Pancreas (tissue), 10 donors: ENCODE measurements around the gene GPHN. TPM values are rescaled to one million over a fixed set of nuclear protein-coding genes. Genes with fewer than 3 reads are reported as not detected.

ENCODE experiments used
- ATAC-seq, 4 donors: fragments of 200-7000 bp; cut with Tn5 transposase; one replicate each; pipeline versions ENCODE4 v1.8.0 to v1.9.1; 2020; ENCODE audit warnings: mild to moderate bottlenecking in 4 of 4, moderate library complexity in 4 of 4
- DNase-seq, 6 donors: peaks; one replicate each; pipeline ENCODE4 v3.0.0-alpha.2; 2020
- FAIRE-seq: peaks from 2 replicates; lab custom pipeline; 2012; peaks lifted over from hg19 to GRCh38; lab: Jason Lieb, UNC
- H3K27ac ChIP-seq, 4 donors: fragments of 200-600 bp; sonication (generic); 1 replicate in 3 of 4; 2 replicates in 1 of 4; pipeline versions ENCODE4 v1.5.0 to v1.8.0; 2020
- H3K27me3 ChIP-seq, 4 donors: fragments of 200-600 bp; one replicate each; pipeline ENCODE4 v1.8.0; 2021
- H3K36me3 ChIP-seq, 3 donors: fragments of 200-600 bp; sonication (generic) in 1 of 3; one replicate each; pipeline versions ENCODE4 v1.5.0 to v1.8.0; 2020 to 2021
- H3K4me1 ChIP-seq, 3 donors: fragments of 200-600 bp; one replicate each; pipeline ENCODE4 v1.8.0; 2021
- H3K4me3 ChIP-seq, 4 donors: fragments of 200-600 bp; sonication (generic) in 2 of 4; one replicate each; pipeline versions ENCODE4 v1.5.0 to v1.8.0; 2020 to 2021
- H3K9me3 ChIP-seq, 4 donors: fragments of 200-600 bp; one replicate each; pipeline ENCODE4 v1.8.0; 2021
- CTCF ChIP-seq, 4 donors: fragments of 200-600 bp; sonication (generic) in 3 of 4; IDR thresholded peaks; one replicate each; pipeline versions ENCODE4 v1.5.0 to v1.8.0; 2021; ENCODE audit warnings: antibody characterized with exemption in 4 of 4
- WGBS, 2 donors: extraction: QIAGEN DNeasy Blood & Tissue Kit; methylation state at CpG; one replicate each; pipeline ENCODE4 v1.1.7; 2013; 5-methylcytosine and 5-hydroxymethylcytosine counted together
- intact Hi-C, 3 donors: fragments of 100-400 bp; cut with DNase I; formaldehyde crosslinking; loops; one replicate each; pipeline versions ENCODE4 v1.11.1 to v1.14.2; 2022
- polyA plus RNA-seq, 2 donors: library from polyadenylated mRNA; stranded (reverse); fragments of 200-250 nt; gene quantifications; one replicate each; pipeline ENCODE4 v1.2.3, GENCODE V29; 2013
- total RNA-seq, 6 donors: library from RNA; stranded (reverse); fragmentation: NEBNext Ultra II Directional in 4 of 6; extraction: Animal tissue kit (Norgen Biotek cat#: 25700) in 4 of 6; gene quantifications; one replicate each; pipeline versions ENCODE4 v1.2.1 to v1.2.4, GENCODE V29; 2021 to 2023
- donor health status: healthy with polysubstance abuse.
- donor health status: DM: no; HTN: no; CAD: no; lungs with moderate emphysema.
- donor health status: DM: no; HTN: no; CAD: no.
- donor health status: control.
- donor health status: control.
- donor health status: Bipolar disorder and iron deficiency.
- donor health status: DM: yes; HTN: yes; CAD: no.
- donor health status: DM: no; HTN: no; CAD: no.
- donor health status: DM: no; HTN: no; CAD: no.
- donor health status: DM: yes; HTN: yes; CAD: no.

Gene GPHN
- total and polyA plus RNA-seq, 8 donors: 20.3 to 47.6 (median 24.4) TPM

DNA sequence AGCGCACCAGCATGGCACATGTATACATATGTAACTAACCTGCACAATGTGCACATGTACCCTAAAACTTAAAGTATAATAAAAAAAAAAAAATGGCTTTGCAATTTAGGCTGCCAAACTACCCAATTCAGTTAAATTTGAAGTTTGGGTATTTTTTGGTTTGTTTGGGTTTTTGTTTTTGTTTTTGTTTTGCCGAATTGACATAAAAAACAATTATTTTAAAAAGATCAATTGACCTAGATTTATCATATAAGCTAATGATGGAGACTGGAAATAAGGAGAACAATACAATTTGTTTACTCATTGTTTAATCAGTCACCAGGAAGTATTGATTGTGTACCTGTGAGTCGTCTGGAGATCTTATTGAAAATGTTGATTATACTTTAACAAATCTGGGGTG, 619.2 kb downstream of the GPHN start:
- no peak overlapping the region for H3K27ac ChIP-seq
- 67 to 69% methylated on average over 3 of the region's 3 CpGs for WGBS, 2 donors
- H3K27me3 ChIP-seq: no peaks in the 10 kb centered on the region
- no peak overlapping the region for H3K4me3 ChIP-seq
- no peaks in the 10 kb centered on the region for H3K9me3 ChIP-seq
- intact Hi-C loops: no loop called here
- no peak for TF ChIP-seq CTCF (IDR thresholded peaks at IDR 0.05)
- DNase-seq (no peak), FAIRE-seq (no peak), ATAC-seq (no peak)
- H3K4me1 ChIP-seq: no peaks in the 10 kb centered on the region
- H3K36me3 ChIP-seq: peaks cover 0 to 11% (median 0%) of the 10 kb centered on the region in 3 donors

DNA sequence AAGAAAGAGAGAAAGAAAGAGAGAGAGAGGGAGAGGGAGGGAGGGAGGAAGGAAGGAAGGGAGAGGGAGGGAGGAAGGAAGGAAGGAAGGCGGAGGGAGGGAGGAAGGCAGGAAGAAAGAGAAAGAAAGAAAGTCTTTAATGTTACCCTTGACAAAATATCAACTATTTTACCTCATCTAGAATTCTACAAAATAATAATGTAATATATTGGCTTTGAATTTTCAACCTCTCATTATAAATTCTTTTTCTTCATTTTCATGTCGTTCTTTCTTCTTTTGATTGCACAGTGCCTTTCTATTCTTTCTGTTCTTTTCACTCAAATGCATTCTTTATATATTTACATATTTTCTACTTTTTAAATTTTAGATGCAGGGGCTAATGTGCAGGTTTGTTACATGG, 621.8 kb downstream of the GPHN start:
- ATAC-seq: no peak
- intact Hi-C loops: no loop called here

GRCh38 chr14:67131691-67132090, 623.7 kb downstream of the GPHN start:
- H3K36me3 ChIP-seq: no peaks in the 10 kb centered on the region
- no peak for ATAC-seq
- intact Hi-C loops: no loop called here

More for the DNA sequence above, 621.8 kb downstream of the GPHN start:
- Histone ChIP-seq H3K9me3 (no peaks in the 10 kb centered on the region), H3K27ac (no peak overlapping the region), H3K36me3 (no peaks in the 10 kb centered on the region), H3K4me3 (no peak overlapping the region), H3K27me3 (no peaks in the 10 kb centered on the region), H3K4me1 (no peaks in the 10 kb centered on the region)
- FAIRE-seq: no peak
- DNase-seq: no peak
- 79 to 100% methylated on average over 2 of the region's 2 CpGs for WGBS, 2 donors
- TF ChIP-seq CTCF (IDR thresholded peaks at IDR 0.05): no peak

GRCh38 chr14:67133144-67133543, 625.2 kb downstream of the GPHN start:
- ATAC-seq: no peak
- no peak for FAIRE-seq
- Histone ChIP-seq H3K27ac (no peak overlapping the region), H3K4me1 (no peaks in the 10 kb centered on the region), H3K27me3 (no peaks in the 10 kb centered on the region), H3K4me3 (no peak overlapping the region), H3K36me3 (no peaks in the 10 kb centered on the region), H3K9me3 (no peaks in the 10 kb centered on the region)
- no peak for TF ChIP-seq CTCF (IDR thresholded peaks at IDR 0.05)
- no peak for DNase-seq
- intact Hi-C loops: no loop called here

More at GRCh38 chr14:67131691-67132090, 623.7 kb downstream of the GPHN start:
- H3K27me3 ChIP-seq: no peaks in the 10 kb centered on the region
- no peak overlapping the region for H3K4me3 ChIP-seq
- H3K27ac ChIP-seq: no peak overlapping the region
- FAIRE-seq (no peak), DNase-seq (no peak)
- TF ChIP-seq CTCF (IDR thresholded peaks at IDR 0.05): no peak
- H3K4me1 ChIP-seq: no peaks in the 10 kb centered on the region
- WGBS, 2 donors: 97 to 100% methylated on average over 1 of the region's 1 CpG
- no peaks in the 10 kb centered on the region for H3K9me3 ChIP-seq

DNA sequence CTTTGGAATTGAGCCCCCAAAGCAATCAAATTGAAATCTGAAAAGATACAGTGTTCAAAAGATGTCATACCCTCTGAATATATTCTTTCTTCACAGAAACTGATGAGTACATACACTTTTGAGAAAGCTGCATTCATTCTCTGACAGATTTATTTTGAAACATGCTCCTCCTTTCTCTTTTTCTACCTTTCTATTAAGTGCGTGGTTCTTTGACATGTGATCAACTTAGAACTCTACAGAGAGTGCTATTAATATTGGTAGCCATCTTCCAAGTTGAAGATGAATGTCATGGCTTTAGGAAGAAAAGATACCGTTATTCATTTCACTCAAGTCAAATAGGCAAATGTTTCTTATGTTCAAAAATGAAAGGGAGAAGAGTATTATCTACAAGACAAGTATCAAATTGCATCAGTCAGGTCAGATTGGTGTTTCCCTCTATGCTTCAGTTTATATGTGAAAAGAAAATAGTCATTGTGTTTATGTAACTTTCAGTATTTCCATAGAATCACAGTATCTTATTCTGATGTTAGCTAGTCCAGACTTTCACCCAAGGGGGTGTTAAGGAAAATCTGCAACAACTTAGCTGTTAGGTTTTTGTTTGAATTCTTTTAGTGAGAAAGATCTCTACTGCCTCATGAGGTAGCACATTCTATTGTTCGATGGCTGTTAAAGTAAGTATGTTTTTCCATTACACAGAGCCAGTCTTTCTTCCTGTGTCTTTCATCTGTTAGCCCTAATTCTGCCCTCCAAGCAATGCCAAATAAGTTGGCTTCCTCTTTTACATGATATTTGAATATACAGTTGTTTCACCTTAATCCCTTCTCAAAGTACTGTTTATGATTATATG, 625.9 kb downstream of the GPHN start:
- FAIRE-seq: no peak
- WGBS, 2 donors: 71 to 90% methylated on average over 3 of the region's 3 CpGs
- Histone ChIP-seq H3K27ac (no peak overlapping the region), H3K4me1 (no peaks in the 10 kb centered on the region), H3K9me3 (no peaks in the 10 kb centered on the region), H3K36me3 (no peaks in the 10 kb centered on the region), H3K27me3 (no peaks in the 10 kb centered on the region), H3K4me3 (no peak overlapping the region)
- TF ChIP-seq CTCF (IDR thresholded peaks at IDR 0.05): no peak
- ATAC-seq: no peak
- intact Hi-C loops: no loop called here
- DNase-seq: no peak
